ENCODE data around the gene PPP1R16B.

GRCh38 chr20:38920411-38920810 is 114.9 kb downstream of the PPP1R16B start:
- TF ChIP-seq CTCF (IDR thresholded peaks at IDR 0.05) = no peak
- TF ChIP-seq POLR2AphosphoS5 (IDR thresholded peaks at IDR 0.05) = no peak

Data from suprapubic skin (tissue), 3 donors.